Measurements from ENCODE around the gene PTPRG.

PTPRG gene

GRCh38 chr3:61828184-61828874 is 267.0 kb downstream of the PTPRG start:
- no peak overlapping the region for H3K4me3 ChIP-seq (ENCODE audit: control insufficient read depth, low read depth, low read length)
- DNase-seq (ENCODE audit: low read depth) = no peak
- no peak for TF ChIP-seq CTCF (conservative IDR thresholded peaks at IDR 0.05; ENCODE audit: control insufficient read depth, insufficient read depth, low read depth, low read length)

- DNase-seq (ENCODE audit: low read depth) = no peak
- H3K4me3 ChIP-seq (ENCODE audit: control insufficient read depth, low read depth, low read length) = no peak overlapping the region
- no peak for TF ChIP-seq CTCF (conservative IDR thresholded peaks at IDR 0.05; ENCODE audit: control insufficient read depth, insufficient read depth, low read depth, low read length)
These were observed 267.7 kb downstream of the PTPRG start for GRCh38 chr3:61828880-61829721.

GRCh38 chr3:61829722-61830350 is 268.5 kb downstream of the PTPRG start:
- DNase-seq (ENCODE audit: low read depth) = peak; percentile 62
- no peak overlapping the region for H3K4me3 ChIP-seq (ENCODE audit: control insufficient read depth, low read depth, low read length)
- TF ChIP-seq CTCF (conservative IDR thresholded peaks at IDR 0.05; ENCODE audit: control insufficient read depth, insufficient read depth, low read depth, low read length) = no peak

GRCh38 chr3:61831973-61832372 is 270.6 kb downstream of the PTPRG start:
- no peak for DNase-seq (ENCODE audit: low read depth)
- no peak for TF ChIP-seq CTCF (conservative IDR thresholded peaks at IDR 0.05; ENCODE audit: control insufficient read depth, insufficient read depth, low read depth, low read length)
- no peak overlapping the region for H3K4me3 ChIP-seq (ENCODE audit: control insufficient read depth, low read depth, low read length)

GRCh38 chr3:61832375-61833229 is 271.2 kb downstream of the PTPRG start:
- DNase-seq (ENCODE audit: low read depth) = no peak
- TF ChIP-seq CTCF (conservative IDR thresholded peaks at IDR 0.05; ENCODE audit: control insufficient read depth, insufficient read depth, low read depth, low read length) = no peak
- no peak overlapping the region for H3K4me3 ChIP-seq (ENCODE audit: control insufficient read depth, low read depth, low read length)

GRCh38 chr3:61839256-61839655 is 277.9 kb downstream of the PTPRG start:
- H3K4me3 ChIP-seq (ENCODE audit: control insufficient read depth, low read depth, low read length) = no peak overlapping the region
- TF ChIP-seq CTCF (conservative IDR thresholded peaks at IDR 0.05; ENCODE audit: control insufficient read depth, insufficient read depth, low read depth, low read length) = no peak
- no peak for DNase-seq (ENCODE audit: low read depth)
